ENCODE results near the gene VPS54. TPM values are rescaled to one million over a fixed set of nuclear protein-coding genes. Genes with fewer than 3 reads are reported as not detected.

VPS54 gene
- 12.5 and 15.9 TPM in 2 replicates for total RNA-seq

GRCh38 chr2:64019083-64019974, at the start of gene VPS54:
Gene VPS54, minus strand, starts transcription at chr2:64019428. Its CDS starts 35,429 bp downstream, at chr2:63983999.

Other genes starting within 250 kb of the VPS54 start
- gene UGP2, start 177.5 kb downstream of the VPS54 start, total RNA-seq: 131 and 186 TPM in 2 replicates
- gene PELI1, start 125.0 kb upstream of the VPS54 start, total RNA-seq: 12.5 and 14.1 TPM in 2 replicates